ENCODE data around the gene TMEM94. TPM values are rescaled to one million over a fixed set of nuclear protein-coding genes. Genes with fewer than 3 reads are reported as not detected.
A peak's percentile ranks its signal among the peaks of the same experiment; 100 is the strongest.

The TMEM94 gene
- total RNA-seq (100 to 1,000 TPM; 151 to 171 TPM), polyA plus RNA-seq (ENCODE audit: insufficient read depth, low read depth, low replicate concordance) (128 TPM)
- long read RNA-seq, donor 1, partial matches to known transcripts: 20 of 21 reads
- long read RNA-seq, donor 1, other reads (novel, unspliced or antisense): 0 of 21 reads
- long read RNA-seq, donor 2, partial matches to known transcripts: 33 of 33 reads
- long read RNA-seq, donor 2, other reads (novel, unspliced or antisense): 0 of 33 reads

DNA sequence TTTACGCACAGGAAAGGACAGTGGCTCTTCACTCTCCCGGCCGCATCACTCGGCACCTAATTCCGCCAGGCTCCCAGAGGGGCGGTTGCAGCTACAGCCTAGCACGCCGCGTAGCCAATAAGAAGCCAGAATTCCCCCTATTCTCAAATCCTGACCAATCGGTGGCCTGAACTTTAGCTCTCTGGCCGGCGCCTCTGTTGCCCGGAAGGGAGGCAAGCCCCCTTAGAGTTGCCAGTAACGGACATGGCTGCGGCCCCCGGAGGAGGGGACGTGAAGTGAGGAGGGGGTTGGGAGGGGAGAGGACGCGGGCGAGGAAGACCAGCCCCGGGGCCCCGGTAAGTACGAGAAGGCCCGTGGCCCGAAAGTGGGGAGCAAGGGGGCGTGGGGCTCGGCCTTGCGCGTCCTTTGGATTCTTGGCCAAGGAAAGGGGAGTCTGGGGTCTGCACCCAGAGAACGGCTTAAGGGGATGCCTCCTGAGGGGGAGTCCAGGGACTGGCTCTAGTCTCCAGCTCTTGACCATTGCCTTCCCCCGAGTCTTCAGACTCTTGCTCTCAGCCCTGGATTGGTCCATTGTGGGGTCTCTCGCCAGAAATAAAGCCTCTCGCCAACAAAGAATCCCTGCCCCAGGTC lies at the start of gene TMEM94:
Gene TMEM94, plus strand, starts transcription at position 219 of the 630 bp plus-strand sequence. CDS start 15,271 bp downstream, outside the sequence.
- H3K27me3 ChIP-seq: no peaks in the 10 kb centered on the region
- intact Hi-C loops (cut with DNase I; ENCODE audit: low total_unique reads): no loop called here
- TF ChIP-seq, protein P1, sequence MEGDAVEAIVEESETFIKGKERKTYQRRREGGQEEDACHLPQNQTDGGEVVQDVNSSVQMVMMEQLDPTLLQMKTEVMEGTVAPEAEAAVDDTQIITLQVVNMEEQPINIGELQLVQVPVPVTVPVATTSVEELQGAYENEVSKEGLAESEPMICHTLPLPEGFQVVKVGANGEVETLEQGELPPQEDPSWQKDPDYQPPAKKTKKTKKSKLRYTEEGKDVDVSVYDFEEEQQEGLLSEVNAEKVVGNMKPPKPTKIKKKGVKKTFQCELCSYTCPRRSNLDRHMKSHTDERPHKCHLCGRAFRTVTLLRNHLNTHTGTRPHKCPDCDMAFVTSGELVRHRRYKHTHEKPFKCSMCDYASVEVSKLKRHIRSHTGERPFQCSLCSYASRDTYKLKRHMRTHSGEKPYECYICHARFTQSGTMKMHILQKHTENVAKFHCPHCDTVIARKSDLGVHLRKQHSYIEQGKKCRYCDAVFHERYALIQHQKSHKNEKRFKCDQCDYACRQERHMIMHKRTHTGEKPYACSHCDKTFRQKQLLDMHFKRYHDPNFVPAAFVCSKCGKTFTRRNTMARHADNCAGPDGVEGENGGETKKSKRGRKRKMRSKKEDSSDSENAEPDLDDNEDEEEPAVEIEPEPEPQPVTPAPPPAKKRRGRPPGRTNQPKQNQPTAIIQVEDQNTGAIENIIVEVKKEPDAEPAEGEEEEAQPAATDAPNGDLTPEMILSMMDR (IDR thresholded peaks at IDR 0.05): no peak
- TF ChIP-seq POLR2A (IDR thresholded peaks at IDR 0.05): no peak
- no peaks in the 10 kb centered on the region for H3K36me3 ChIP-seq (ENCODE audit: low read depth, missing control alignments)
- H3K9me3 ChIP-seq: no peaks in the 10 kb centered on the region
- H3K4me3 ChIP-seq: peak within 1 kb of the TSS; percentile 79 to 81
- DNase-seq: peak; percentile 99
- peaks cover 24% of the 10 kb centered on the region for H3K4me1 ChIP-seq
- 0% methylated on average over 30 to 33 of the region's 33 CpGs for WGBS, 2 donors
- H3K27ac ChIP-seq: peak within 1 kb of the TSS; percentile 81 to 93

DNA sequence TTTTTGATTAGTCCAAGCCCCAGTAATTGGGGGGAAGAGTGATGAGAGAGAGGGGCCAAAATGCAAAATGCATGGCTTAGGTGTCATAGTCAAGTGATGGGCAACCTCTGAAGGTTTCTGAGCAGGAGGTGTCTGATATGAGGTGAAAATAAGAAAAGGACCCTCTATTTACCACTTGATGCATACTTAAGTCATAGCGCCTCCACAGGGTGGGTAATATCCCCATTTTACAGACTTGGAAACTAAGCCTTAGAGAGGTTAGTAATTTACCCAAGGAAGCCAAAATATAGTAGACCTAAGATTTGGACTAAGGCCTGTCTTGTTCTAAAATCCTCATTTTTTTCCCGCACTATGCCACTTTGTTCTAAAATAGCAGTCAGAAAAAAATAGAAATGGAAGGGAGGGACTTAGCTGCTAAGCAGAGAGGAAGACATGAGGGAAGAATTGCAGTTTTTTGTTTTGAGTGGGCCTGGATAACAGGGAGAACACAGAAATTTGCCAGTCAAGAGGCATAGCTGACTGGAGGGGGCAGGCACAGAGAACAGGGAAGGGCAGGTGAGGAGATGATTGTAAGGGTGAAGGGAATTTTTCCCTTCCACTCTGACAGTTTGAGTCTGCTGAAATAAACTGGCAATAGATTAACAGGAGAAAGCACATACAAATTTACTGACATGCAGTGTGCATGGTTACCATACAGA lies 48.6 kb upstream of the TMEM94 start:
- DNase-seq: no peak
- no peak overlapping the region for H3K27ac ChIP-seq
- WGBS, 2 donors: 82 to 86% methylated on average over 2 of the region's 2 CpGs
- intact Hi-C loops (cut with DNase I; ENCODE audit: low total_unique reads): loop anchor here (5.0 kb wide), 1 partner anchor 86 kb away; no protein-coding TSS in a partner anchor
- H3K27me3 ChIP-seq: no peaks in the 10 kb centered on the region
- H3K36me3 ChIP-seq (ENCODE audit: low read depth, missing control alignments): no peaks in the 10 kb centered on the region
- H3K4me1 ChIP-seq: peaks cover 11% of the 10 kb centered on the region
- no peaks in the 10 kb centered on the region for H3K9me3 ChIP-seq
- TF ChIP-seq POLR2A (IDR thresholded peaks at IDR 0.05): no peak
- TF ChIP-seq, protein P1 (IDR thresholded peaks at IDR 0.05): no peak
- no peak overlapping the region for H3K4me3 ChIP-seq

DNA sequence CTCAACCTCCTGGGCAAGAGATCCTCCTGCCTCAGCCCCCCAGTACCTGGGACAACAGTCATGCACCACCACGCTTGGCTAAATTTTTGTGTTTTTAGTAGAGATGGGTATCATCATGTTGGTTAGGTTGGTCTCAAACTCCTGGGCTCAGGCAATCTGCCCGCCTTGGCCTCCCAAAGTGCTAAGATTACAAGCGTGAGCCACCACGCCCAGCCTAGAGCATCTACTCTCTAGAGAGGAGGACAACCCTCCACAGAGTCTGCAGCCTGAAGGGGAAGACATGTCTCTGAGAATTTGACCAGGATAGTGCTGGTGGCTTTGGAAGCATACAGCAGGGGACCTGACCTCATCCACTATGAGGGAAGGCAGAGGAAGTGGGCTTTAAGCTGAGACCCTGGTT lies 46.3 kb upstream of the TMEM94 start:
- WGBS, 2 donors: 76 to 93% methylated on average over 3 to 4 of the region's 4 CpGs
- intact Hi-C loops (cut with DNase I; ENCODE audit: low total_unique reads): no loop called here
- TF ChIP-seq, protein P1 (IDR thresholded peaks at IDR 0.05): no peak
- no peak for TF ChIP-seq POLR2A (IDR thresholded peaks at IDR 0.05)

DNA sequence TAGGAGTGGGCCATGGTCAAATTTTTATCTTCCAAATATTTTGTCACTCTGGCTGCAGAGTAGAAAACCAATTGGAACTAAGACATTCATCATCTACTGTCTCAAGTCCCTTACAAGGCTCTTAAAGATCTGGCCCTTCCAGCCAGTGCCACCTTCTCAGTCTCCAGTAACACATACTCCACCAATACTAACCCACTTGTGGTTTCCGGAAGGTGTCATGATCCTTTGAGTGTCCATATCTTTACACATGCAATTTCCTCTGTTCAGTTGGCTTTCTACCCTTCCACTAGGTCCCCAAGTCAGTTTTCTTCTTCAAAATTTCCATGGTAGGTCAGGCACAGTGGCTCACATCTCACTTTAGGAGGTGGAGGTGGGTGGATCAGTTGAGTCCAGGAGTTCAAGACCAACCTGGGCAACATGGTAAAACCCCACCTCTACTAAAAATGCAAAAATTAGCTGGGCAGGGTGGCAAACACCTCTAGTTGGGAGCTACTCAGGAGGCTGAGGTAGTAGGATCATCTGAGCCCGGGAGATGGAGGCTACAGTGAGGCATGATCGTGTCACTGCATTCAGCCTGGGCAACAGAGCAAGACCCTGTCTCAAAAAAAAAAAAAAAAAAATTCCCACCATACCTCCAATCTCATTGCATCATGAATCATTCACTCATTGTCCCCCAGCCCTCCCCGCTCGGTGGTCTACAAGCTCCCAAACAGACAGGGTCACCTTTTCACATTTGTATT lies 44.9 kb upstream of the TMEM94 start:
- H3K4me1 ChIP-seq: peaks cover 3% of the 10 kb centered on the region
- no peaks in the 10 kb centered on the region for H3K27me3 ChIP-seq
- TF ChIP-seq, protein P1 (IDR thresholded peaks at IDR 0.05): no peak
- no peak for TF ChIP-seq POLR2A (IDR thresholded peaks at IDR 0.05)
- 80 to 82% methylated on average over 5 of the region's 5 CpGs for WGBS, 2 donors
- H3K9me3 ChIP-seq: no peaks in the 10 kb centered on the region
- no peak for DNase-seq
- no peak overlapping the region for H3K27ac ChIP-seq
- intact Hi-C loops (cut with DNase I; ENCODE audit: low total_unique reads): no loop called here
- no peaks in the 10 kb centered on the region for H3K36me3 ChIP-seq (ENCODE audit: low read depth, missing control alignments)
- H3K4me3 ChIP-seq: no peak overlapping the region

More for the DNA sequence above, 46.3 kb upstream of the TMEM94 start:
- Histone ChIP-seq H3K4me1 (peaks cover 7% of the 10 kb centered on the region), H3K27me3 (no peaks in the 10 kb centered on the region), H3K4me3 (no peak overlapping the region), H3K9me3 (no peaks in the 10 kb centered on the region), H3K36me3 (ENCODE audit: low read depth, missing control alignments) (no peaks in the 10 kb centered on the region), H3K27ac (no peak overlapping the region)
- no peak for DNase-seq

All from testis (tissue), 5 donors.